Tongue (tissue), 2 donors: ENCODE results near the gene ANP32B. TPM values are rescaled to one million over a fixed set of nuclear protein-coding genes. Genes with fewer than 3 reads are reported as not detected.
"Not testable (repeated sequence)": the region's sequence is repeated elsewhere in the genome, so short reads cannot be mapped to it uniquely, and the experiment has no call there.

Experiments
- DNase-seq: peaks from one replicate; pipeline ENCODE4 v3.0.0-alpha.2; 2015
- total RNA-seq: library from RNA; depleted of rRNA; stranded (reverse); fragments of >200 nt; gene quantifications from one replicate; pipeline ENCODE4 v1.2.3, GENCODE V29; 2014

Gene ANP32B
- total RNA-seq, 1 donor from 2014 or later = 15.8 TPM

DNA sequence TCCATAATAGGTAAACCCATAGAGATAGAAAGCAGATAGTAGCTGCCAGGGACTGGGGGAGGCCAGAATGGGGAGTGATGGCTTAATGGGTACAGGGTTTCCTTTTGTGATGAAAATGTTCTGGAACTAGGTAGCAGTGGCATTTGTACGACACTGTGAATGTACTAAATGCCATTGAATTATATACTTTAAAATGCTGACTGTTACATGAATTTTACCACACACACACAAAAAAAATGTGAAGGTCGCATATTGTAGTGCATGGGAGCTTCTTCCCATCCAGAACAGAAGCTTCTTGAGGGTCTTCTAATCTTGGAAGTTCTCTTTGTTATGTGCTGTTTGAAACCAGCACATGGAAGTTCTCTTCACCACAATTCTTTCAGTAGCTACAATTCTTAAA, 19.9 kb upstream of the ANP32B start:
- DNase-seq = no peak

DNA sequence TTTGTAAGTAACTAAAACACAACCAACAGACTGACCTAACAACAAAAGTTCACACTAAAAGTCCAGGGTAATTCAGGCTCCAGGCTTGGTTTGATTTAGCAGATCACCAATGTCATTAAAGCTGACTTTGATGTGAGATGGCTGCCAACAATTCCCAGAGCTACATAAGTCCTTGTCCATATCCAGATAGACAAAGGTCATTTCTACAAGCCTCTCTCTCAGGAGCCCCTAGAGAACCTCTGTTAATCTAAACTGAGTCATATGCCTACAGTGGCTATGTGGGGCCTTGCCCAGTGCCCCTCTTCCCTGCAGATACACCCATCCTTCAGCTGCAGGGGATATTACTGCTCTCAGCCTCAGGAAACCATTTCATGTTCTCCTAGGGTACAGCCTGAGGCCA, 18.2 kb upstream of the ANP32B start:
- DNase-seq = no peak

DNA sequence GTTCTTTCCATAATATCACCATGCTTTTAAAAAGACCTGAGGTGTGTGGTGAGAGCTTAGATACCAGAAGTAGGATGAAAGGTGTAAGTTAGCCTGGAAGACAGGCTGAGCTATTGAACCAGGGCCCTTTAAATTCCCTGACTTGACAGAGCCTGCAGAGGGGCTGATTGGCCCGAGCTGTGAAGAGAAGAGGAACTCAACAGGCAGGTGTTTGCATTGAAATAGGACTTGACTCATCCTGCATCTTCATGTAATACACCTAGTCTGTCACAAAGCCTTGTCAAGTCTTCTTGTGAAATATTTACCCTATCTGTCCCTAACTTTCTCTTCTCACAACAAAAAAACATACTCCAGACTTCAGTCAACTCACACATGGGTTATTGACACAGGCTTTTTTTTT, 16.6 kb upstream of the ANP32B start:
- DNase-seq = no peak

DNA sequence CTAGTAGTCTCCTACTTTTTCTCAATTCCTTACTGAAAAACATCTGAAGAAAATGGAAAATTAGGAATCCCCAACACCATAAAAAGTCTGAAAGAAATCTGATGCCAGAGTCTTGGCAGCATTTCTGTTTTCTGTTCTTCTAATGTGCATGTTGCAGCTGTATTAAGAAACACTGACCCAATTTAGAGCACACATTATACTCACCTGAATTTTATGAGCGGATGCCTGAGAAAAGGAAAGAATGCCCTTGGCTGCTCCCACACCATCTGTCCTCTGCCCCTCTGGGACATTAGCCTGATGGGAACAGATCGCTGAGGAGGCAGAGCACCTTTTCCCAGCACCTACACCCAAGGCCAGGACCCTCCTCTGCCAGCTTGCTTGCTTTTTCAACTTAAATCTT, 14.1 kb upstream of the ANP32B start:
- DNase-seq = no peak

DNA sequence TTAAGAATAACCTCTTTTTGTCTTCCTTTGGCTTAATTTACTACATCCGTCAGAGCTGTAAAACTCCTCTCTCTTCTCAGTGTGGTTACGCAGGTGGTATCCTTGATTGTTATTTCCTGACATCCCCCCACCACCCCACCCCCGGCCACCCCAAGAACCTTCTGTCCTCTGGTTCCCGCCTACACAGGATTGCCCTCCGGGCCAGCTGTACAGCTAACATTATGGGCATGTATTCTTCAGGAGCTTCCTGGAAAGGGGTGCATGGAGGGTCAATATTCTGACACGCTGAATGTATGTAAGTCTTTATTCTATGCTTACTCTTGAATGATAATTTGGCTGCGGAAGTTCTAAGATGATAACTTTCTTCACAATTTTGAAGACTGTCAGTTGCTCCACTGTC, 13.0 kb upstream of the ANP32B start:
- no peak for DNase-seq

DNA sequence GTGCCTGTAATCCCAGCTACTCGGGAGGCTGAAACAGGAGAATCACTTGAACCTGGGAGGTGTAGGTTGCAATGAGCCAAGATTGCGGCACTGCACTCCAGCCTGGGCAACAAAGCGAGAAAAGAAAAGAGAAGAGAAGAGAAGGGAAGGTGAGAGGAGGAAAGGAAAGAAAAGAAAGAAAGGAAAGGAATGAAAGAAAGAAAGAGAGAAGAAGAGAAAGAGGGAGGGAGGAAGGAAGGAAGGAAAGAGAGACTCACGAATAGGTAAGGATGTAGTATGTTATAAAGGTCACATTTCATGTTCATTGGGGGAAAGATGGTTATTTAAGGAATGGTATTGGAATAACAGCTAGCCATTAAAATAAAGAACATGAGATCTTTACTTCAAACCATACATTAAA, 10.4 kb upstream of the ANP32B start:
- no peak for DNase-seq

DNA sequence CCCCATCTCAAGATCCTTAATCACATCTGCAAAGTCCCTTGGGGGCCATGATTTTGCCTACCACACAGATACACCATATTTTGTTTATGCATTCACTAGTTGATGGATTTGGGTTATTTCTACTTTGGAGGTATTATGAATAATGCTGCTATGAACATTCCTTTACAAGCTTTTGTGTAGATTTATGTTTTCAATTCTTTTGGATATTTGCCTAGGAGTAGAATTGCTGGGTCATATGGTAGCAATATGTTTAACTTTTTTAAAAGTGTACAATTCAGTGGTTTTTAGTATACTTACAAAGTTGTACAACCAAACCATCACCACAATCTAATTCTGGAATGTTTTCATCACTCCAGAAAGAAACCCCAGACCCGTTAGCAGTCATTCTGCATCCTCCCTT, 7.8 kb upstream of the ANP32B start:
- DNase-seq = no peak

DNA sequence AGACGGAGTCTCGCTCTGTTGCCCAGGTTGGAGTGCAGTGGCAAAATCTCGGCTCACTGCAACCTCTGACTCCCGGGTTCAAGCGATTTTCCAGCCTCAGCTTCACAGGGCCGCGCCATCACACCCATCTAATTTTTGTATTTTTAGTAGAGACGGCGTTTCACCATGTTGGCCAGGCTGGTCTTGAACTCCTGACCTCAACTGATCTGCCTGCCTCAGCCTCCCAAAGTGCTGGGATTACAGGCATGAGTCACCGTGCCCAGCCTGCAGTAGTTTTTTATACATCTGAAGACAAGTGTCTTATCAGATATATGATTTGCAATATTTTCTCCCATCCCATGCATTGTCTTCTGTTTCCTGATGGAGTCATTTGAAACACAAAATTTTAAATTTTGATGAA, 6.5 kb upstream of the ANP32B start:
- not testable (repeated sequence) for DNase-seq

DNA sequence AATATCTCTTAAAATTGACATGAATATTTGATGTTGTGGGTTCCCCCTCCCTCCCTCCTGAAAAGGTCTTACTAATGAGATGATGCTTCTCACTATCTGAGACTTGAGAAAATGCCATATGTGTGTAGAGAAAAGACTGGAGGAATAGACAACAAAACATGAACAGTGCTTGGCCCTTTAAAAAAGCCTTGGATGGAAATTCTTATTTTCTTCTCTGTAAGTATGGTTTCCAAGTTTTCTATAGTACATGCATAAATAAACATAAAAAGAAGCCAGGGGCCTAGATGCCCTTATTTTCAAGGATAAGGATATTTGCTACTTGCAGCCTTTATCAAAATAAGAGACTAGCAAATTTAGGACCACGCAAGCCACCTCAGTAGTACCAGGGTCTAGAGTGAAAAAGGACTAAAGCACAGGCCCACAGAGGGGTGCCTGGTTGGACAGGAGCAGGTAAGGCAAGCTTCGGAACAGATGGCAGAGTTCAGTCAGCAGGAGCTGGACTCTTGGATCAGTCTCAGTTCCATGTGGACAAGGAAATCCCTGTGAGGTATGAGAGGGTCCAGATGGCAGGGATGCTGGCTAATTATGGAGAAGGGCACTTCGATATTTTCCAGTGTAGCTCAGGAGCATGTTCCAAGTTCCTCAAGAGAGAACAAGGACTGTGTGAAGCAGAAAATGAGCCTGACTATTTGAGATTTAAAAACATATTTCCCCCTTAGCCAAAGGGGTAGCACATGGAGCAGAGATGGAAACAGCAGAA, 4.6 kb upstream of the ANP32B start:
- peak; percentile 35 for DNase-seq

DNA sequence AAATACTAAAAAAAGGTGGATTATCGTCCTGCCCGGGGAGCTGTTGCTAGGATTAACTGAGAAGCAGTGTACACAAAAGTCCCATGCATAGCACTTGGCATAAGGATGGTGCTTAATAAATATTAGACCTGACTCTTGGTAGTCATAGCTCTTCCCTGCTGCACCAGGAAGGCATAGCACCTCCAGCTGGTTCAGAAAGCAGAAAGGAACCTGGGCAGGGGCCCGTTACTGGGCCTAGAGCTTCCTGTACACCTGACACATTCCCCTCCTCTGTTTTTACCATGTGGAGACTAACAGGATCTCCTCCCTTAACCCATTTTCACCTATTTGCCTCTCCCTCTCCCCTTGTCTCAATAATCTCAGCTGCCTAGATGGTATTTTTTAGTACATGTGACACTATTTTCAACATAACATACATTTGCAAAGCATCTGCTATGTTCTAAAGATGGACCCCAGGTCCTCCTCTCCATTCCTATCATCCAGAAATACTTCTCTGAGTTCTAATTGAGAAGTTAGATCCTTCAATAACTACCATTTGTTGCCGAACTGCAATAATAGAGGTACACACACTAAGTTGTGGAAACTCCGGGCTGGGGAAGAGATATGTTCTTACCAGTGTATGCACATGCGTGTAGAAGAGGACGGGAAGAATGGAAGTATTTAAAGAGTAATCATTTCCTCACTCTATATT, 3.2 kb upstream of the ANP32B start:
- peak; percentile 37 for DNase-seq

DNA sequence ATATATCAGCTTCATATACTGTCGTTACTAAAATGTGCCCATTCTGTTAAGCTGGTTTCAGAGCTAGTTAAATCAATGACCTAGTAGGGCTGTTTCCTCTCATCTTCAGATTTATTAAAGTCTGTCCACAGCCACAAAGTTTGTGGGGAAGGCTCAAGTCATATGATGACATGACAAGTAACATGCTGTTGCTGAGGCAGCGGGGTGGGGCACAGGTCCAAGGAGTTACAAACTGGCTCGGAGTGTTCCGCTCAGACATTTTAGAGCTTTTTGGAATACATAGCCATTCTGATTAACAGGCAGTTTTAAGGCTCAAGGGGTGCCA, 2.7 kb upstream of the ANP32B start:
- peak; percentile 51 for DNase-seq

DNA sequence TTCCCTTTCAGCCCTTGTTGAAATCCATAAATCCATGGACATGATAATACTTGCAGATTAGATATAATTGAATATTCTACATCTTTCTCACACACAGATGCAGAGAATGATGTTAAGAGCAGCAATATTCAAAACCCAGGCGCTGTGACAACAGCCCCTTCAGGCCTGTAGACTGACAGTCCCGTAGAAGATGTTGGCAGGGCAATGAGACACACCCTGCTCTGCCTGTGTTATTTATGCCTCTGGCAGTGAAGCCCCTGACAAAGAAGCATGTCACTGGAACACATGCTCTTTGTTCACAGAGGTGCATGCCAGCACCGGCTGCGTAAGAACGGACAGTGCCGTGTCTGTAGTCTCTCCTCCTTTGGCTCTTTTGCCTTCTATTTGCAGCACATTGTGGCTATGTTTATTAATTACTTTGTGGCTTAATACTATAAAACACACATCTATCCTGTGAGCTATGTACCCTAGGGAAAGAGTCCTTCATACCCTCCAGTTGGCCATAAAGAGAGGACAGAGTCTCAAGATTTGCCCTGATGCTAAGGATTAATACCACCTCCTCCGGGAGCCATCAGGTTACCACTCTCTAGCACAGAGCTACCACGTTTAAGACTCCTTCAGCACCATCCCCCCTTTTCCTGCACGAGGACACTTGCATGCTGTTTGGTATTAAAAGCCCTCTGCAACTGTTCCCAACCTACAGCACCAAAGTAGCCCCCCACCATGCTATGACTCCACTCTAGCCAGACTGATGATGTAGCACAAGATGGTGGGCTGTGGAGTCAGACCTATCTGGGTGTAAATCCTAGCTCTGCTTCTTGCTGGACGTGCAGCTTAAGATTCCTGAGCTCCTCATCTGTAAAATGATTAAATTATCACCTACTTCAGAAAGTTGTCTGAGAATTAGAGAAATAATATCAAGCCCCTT, 2.0 kb upstream of the ANP32B start:
- DNase-seq = peak; percentile 78

DNA sequence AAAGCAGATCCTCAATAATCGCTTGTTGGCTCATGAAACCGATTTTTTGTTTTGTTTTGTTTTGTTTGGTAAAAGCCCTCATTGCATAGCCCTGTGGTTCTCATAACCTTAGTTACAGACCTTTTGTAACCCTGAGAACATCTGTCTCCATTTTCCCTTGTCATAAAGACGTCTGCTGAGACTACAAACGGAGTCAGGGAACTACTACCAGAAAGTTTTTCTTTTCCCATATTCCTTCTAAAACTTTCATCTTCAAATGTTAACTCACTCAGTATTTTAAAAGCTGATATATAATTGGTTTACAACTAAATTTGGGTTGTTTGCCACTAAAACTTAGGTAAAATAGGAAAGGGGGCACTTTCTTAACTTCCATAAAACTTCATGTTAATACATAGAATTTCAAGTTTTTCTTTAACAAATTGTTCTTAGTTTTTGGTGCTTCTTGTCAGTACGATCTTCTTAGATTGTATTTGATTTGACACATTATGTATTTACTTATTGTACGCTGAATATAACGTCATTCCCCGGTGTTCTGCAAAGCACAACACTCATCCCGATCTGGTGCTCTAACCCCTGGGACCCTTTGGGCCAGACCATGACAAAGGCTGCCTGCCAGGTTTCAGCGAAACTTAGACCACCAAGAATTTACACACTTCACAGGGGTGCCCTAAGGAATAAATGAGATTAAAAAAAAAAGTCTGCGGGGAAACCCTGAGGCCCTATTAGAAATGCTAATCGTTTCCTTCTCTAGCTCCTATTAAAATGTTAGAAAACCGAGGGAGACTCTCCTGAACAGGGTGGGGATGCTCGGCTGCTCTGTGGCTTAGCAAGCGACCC, 1.1 kb upstream of the ANP32B start:
- DNase-seq = peak; percentile 31

DNA sequence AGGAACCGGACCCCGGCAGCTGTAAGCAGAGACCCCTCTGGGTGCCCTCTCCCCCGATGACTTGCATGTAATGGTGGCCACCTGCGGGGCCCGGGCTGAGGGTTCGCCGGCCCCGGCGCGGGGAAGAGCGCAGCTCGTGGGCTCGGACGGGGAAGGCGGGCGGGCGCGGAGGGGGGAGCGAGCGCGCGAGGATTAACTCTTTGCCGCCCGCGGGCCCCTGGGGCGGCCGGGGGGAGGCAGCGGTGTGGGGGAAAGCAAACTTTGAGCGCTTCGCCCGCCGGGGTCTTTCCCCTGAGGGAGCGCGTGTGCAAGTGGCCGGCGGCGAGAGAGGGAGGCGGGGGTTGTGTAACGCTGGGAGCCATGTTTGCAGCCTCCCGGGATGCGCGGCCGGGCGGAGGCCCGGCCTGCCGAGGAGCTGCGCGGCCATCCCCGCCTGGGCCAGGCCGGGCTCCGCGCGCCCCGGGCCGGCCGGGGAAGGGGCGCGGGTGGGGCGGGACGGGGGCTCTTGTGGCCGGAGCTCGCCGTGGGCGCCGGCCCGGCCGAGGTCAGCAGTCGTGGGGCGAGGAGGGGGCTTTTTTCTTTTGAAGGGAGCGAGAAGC, 547 bp downstream of the ANP32B start:
- DNase-seq = peak; percentile 80

DNA sequence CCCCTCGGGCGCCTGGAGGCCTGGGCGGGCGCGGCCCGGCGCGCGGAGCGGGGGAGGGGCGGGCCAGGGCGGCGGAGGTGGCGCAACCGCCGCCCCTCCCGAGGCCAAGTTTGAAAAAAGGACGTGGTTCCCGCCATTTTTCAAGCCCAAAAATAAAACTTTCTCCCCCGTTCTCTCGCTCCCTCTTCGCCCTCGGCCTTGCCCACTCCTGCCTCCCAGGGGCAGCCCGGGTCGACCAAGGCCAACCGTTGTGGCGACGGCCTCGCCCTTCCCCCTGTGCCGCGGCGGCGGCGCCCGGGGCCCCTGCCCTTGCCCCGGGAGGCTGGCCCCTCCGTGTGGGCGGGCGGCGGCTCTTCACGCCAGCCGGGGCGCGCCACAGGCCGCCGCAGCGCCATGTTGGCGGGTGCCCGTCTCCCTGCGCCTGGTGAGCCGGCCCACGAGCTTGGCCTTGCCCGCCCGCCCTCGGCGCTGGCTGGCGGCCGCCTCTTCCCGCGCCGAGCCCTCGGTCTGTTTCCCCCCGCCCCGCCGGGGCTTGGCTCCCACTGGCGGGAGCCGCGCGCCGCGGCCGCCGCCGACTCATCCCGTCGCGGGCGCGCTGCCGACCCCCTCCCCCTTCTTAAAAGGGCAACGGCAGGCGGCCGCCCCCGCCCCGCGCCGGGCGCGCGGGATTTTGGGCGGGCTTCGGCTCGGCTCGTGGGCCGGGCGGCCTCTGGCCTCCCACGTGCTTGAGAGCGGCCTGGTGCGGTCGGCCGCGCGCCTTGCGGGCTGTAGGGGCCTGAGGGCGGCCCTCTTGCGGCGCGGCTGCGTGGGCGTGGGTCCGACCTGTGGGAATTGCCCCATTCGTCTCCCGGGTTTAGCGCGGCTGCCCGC, 1.3 kb downstream of the ANP32B start:
- peak; percentile 87 for DNase-seq

DNA sequence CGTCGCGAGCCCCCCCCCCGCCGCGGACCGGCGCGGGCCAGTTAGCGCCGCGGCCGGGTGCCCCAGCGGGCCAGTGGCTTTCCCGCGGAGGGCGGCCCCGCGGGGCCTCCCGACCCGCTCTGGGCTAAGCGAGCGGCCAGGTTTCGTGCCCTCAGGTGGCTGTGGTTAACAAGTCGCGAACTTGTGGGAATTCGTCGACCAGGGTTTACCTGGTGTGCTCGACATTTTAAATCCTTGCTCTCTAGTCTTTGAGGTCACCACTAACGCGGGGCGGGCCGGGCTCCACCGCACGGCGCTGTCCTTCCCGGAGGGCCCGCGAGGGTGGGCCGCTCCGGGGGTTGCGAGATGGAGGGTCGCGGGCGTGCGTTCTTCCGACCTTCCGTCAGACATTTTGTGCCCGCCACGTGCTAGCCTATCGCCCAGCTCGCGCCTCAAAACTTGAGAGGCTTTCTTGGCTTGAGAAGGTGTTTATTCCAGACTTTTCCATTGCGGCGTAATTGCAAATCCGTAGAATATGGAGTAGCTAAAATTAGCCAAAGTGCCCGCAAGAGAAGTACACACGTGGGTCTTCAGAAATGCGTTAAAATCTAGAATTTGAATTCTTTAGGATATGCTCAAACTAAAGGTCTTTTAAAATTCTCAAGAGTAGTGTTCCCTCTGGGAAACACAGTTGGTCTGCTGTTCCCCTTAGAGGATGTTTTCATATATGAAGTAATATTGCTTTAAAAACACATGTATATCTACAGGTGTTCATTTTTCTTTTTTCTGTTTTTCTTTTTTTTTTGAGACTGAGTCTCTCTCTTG, 2.1 kb downstream of the ANP32B start:
- peak; percentile 61 for DNase-seq

DNA sequence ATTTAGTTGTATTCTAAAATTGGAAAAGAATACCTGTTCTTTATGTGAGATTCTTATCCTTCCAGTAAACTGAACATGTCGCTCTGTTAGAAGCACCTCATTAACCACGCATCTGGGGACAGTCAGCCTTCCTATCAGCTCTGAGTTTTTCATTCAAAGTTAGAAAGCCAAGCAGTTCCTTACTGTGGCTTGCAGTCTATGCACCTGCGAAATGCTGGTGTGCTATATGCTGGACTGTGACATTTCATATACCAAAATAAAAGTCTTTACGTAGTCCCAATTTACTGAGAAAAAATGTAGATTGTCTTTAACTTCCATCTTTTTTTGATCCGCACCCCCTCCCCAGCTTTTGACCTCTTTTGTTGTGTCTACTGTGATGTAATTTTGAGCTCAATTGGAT, 4.3 kb downstream of the ANP32B start:
- no peak for DNase-seq

DNA sequence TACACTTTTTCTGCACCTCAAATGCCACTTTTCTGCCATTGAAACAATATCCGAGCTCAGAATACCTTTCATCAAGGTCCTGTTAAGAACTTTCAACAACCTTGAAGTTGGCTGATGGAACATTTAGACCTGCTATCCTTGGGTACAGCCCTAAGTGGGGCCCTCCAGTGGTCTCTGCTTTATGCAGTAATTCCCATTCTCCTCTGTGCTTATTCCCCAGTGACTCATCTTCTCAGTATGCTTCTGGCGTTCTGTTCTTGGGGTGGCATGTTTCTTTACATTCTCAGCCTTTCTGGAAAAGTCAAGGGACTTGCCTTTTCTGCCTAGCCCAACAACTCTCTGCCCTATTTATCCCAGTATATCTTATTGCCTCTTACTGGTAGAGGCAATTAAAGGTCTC, 7.1 kb downstream of the ANP32B start:
- no peak for DNase-seq

DNA sequence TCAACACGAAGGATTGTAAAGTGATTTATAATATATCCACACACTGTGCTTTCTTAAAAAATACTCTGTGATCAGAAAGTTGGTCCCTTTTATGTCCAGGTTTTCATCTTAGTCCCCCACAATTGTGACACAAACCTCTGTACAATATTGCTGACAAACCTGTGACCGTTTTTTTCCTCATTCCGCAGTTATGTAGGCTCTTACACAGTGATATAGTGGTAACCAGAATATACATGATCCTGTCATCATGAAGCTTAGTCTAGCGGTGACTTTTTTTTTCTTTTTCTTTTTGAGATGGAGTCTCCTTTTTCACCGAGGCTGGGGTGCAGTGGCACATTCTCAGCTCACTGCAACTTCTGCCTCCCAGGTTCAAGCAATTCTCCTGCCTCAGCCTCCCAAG, 8.7 kb downstream of the ANP32B start:
- DNase-seq = no peak

DNA sequence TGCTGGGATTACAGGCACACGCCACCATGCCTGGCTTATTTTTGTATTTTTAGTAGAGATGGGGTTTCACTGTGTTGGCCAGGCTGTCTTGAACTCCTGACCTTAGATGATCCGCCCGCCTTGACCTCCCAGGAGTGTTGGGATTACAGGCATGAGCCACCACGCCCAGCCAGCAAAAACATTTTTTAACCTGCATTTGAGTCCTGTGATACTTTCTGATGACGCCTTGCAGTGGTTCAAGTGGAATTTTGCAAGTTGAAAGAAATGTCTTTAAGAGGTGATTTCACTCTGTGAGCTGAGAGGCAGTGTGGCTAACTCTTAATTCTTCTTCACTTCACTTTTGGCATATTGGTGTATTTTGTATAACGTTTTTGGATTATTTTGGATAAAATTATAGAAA, 9.1 kb downstream of the ANP32B start:
- no peak for DNase-seq
